GM20000 (cell line): ENCODE results near the gene MAMLD1.

Experiments
- DNase-seq: peaks from one replicate; pipeline ENCODE4 v3.0.0; 2012; ENCODE audit warnings: low spot score
- CTCF ChIP-seq: IDR thresholded peaks from 2 replicates; pipeline ENCODE4 v1.5.1; 2012; ENCODE audit warnings: mild to moderate bottlenecking, control low read depth; ENCODE audit errors: extremely low read depth, missing control alignments

MAMLD1 gene

DNA sequence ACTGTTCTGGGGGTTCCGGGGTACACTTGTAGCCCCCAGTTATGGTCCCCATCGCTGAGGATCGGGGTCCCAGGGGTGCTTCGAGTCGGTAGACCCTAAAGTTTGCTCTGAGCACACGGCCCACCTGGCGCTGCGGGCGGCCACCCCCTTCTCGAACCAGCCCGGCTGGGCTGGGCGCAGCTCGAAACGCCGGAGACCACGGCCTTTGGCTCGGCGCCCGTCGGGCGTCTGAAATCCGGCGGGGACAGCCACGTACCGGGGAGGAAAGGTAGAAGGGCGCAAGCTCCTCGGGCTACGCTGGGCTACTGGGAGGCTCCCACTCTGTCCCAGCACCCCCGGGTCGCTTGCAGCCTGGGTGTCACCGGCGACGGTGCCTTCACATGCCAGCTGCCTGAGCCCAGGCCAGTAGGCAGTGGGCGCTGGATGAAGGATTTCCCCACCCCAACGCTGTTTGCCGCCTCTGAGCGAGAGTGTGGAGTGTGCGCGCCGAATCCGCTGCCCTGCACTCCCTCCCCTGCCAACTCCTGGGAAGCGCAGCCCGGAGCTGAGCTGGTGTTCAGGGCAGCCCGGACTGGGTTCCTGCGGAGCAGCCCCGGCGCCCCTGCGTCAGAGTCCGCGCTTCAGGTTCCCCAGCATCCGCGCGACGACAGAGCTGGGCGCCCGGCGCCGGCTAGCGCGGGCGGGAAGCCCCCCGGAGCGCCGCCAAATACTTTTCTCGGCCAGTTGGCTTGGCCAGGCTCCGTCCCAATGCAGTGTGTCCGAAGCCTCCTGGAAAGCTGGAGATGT is 637 bp downstream of the MAMLD1 start:
- no peak for DNase-seq
- TF ChIP-seq CTCF, result no peak

DNA sequence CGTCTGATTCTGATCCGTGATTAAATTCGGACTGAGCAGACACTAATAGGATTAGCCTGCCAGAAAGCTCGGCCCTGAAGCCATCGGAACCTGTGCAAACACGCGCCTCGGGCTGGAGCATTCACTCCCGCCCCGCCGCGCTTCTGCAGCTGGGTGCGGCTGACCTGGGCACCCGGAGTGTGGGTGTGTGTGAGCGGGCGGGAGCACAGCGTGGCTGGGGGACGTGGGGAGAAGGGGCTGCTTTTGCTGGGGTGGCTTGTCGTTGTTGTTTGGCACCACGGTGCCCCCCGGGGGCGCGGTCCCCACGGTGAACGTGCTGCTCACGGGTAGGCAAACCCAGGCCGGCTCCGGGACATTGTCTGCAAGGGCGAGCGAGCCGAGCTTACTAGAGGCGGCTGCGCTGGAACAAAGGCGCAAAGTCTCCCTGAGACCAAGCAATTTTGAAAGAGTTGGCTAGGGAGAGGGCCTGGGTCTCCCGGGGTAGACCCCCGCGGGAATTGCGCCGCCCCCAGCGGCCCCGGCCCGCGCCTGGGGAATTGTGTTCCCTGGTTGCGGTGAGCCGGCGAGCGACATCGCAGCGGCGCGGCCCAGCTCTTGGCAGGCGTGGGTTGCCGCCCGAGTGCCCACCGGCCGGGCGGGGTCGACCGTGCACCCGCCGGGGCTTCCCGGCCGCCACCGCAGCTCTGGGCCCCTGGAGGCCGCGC is 1.4 kb downstream of the MAMLD1 start:
- no peak for TF ChIP-seq CTCF

DNA sequence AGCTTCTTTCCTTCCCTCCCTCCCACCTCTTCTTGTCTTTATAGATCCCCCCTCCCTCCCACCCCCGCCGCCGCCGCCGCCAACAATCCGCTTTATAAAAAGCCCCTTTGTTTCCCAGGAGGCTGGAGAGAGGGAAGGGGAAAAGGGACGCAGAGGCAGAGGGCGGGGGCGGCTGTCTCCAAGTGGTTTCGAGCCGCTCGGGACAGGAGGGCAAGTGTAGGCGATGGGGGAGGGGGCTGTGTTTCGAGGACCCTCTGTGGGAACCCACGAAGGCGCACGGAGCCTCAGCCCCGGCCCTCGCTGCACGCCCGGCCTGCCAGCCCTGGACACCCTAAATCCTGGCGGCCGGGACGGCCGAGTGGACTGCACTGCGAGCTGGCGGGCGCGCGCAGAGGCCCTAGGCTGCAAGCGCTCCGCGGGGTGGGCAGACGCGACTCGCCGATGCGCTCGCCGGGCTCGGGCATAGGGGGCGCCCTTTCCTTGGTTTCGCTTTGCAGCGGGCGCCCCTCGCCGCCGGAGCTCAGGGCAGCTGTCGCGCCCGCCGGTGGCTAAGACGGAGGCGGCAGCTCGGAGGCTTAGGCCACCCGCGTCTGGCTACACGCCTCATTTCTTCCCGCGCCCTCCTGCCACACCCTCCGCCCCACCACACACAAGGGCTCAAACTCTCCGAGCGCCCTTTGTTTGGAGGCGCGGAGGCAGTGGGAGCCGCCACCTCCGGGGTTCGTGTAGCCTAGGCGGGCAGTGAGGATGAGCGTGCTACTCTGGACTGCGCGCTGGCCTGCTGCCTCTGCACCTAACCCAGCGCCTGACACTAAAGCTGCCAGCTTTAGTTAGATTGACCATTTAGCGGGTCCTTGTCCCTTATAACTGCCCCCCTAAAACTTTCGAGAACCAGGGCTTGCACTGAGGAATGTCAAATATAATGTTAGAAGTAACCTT is 2.2 kb downstream of the MAMLD1 start:
- TF ChIP-seq CTCF, result no peak

More for the DNA sequence above, 1.4 kb downstream of the MAMLD1 start:
- peak; percentile 14 for DNase-seq

GRCh38 chrX:150365990-150366911 is 3.1 kb downstream of the MAMLD1 start:
- DNase-seq, result no peak

More for the DNA sequence above, 2.2 kb downstream of the MAMLD1 start:
- DNase-seq, result peak; percentile 24

DNA sequence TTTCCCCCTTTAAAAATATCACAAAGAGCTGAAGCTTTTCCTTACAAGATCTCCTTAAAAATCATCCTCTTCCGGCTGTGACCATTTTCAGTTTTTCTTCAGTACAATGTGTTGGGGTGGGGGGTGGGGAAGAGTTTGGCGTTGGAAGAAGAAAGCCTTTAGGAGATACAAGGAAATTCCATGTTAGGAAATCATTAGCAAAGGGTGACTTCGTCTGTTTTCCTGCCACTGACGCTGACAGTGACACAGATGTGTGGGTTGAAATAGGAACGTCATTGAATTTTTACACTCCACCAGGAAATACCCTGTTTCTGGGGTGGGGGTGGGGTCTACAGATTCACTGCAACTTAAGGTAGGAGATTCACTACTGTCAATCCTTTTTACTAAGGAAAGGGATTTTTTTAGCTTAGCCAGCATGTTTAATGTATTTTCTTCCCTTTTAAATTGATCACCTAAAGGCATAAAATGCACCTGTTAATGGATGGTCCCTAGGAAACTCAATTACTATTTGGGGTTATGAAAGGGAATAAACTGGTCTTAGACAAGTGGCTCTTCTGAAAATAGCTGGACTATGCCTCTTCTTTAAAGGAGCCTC is 3.9 kb downstream of the MAMLD1 start:
- DNase-seq, result no peak
- TF ChIP-seq CTCF, result no peak

More at GRCh38 chrX:150365990-150366911, 3.1 kb downstream of the MAMLD1 start:
- no peak for TF ChIP-seq CTCF

DNA sequence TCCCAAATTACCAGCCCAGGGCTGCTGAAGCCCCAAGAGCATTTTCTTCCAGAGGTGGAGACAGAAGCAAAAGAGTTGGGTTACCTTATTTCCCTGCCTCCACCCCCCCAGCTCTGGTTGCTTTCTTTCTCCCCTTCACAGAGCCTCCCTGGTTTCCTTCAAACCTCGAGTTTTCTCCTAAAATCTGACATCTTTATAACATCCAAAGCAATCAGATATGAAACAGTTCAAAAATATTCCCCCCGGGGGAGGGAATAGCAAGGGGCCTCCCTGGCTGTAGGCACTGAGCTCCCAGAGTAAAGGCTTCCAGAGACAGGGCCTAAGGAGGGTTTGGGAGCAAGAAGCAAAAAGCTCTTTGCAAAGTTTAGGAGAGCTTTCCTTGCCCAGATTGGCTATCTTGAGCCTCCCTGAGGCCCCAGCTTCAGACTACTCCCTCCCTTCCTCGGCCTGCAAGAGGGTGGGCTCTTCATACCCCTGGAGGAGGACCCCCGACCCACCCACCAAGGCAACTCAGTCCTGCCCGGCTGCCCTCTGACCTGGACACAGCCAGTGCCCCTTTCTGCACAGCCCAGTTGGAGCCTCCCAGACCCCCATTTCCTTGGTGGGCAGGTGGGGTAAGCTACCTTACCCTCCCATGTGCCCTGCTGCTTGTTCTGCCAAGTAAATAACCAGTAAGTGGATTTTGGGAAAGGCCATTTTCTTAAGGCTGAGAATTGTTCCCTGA is 7.6 kb downstream of the MAMLD1 start:
- TF ChIP-seq CTCF, result no peak
- DNase-seq, result no peak
